ENCODE data around the gene RTKN.
"Not testable (repeated sequence)": the region's sequence is repeated elsewhere in the genome, so short reads cannot be mapped to it uniquely, and the experiment has no call there.

RTKN gene

GRCh38 chr2:74460187-74460586, 18.4 kb upstream of the RTKN start:
- DNase-seq (ENCODE audit: low spot score): not testable (repeated sequence)

GRCh38 chr2:74459503-74460118, 17.9 kb upstream of the RTKN start:
- DNase-seq (ENCODE audit: low spot score): not testable (repeated sequence)

- DNase-seq (ENCODE audit: low spot score): no peak
Measured at GRCh38 chr2:74458938-74459363, 17.2 kb upstream of the RTKN start.

- peak; percentile 100 for DNase-seq (ENCODE audit: low spot score)
Measured at GRCh38 chr2:74458132-74458937, 16.6 kb upstream of the RTKN start, which contains the start of gene WBP1. TSS of gene WBP1 (plus strand) at chr2:74458438. CDS start at chr2:74458603, 165 bp downstream.

GRCh38 chr2:74457549-74458131, 15.9 kb upstream of the RTKN start:
- DNase-seq (ENCODE audit: low spot score): no peak

- DNase-seq (ENCODE audit: low spot score): peak; percentile 57
Measured at GRCh38 chr2:74457129-74457548, 15.4 kb upstream of the RTKN start.

GRCh38 chr2:74454654-74455511, 13.1 kb upstream of the RTKN start, which contains the start of gene INO80B:
TSS of gene INO80B (plus strand) at chr2:74455087. CDS start at chr2:74455117, 30 bp downstream.
- peak; percentile 98 for DNase-seq (ENCODE audit: low spot score)

- no peak for DNase-seq (ENCODE audit: low spot score)
Measured at GRCh38 chr2:74450570-74451190, 8.9 kb upstream of the RTKN start.

GRCh38 chr2:74448771-74449170, 7.0 kb upstream of the RTKN start:
- no peak for DNase-seq (ENCODE audit: low spot score)

GRCh38 chr2:74447230-74447999, 5.7 kb upstream of the RTKN start:
- no peak for DNase-seq (ENCODE audit: low spot score)

GRCh38 chr2:74444498-74445318, 3.0 kb upstream of the RTKN start:
- no peak for DNase-seq (ENCODE audit: low spot score)

- DNase-seq (ENCODE audit: low spot score): not testable (repeated sequence)
Measured at GRCh38 chr2:74442483-74443297, 953 bp upstream of the RTKN start.

GRCh38 chr2:74441170-74441689, 507 bp downstream of the RTKN start:
- no peak for DNase-seq (ENCODE audit: low spot score)

- peak; percentile 94 for DNase-seq (ENCODE audit: low spot score)
Measured at GRCh38 chr2:74440378-74441169, 1.2 kb downstream of the RTKN start.

GRCh38 chr2:74439803-74440377, 1.8 kb downstream of the RTKN start:
- DNase-seq (ENCODE audit: low spot score): peak; percentile 96

GRCh38 chr2:74439373-74439772, 2.4 kb downstream of the RTKN start:
- DNase-seq (ENCODE audit: low spot score): no peak

- DNase-seq (ENCODE audit: low spot score): no peak
Measured at GRCh38 chr2:74438248-74438647, 3.5 kb downstream of the RTKN start.

Data from putamen (tissue), 1 donor.